HUDEP-2 (cell line): ENCODE measurements around the gene RGL1.

Experiments used
- DNase-seq, 76 experiments: peaks; one replicate each; lab custom pipeline; 2025; ENCODE audit not compliant: unreplicated experiment in 76 of 76; lab: John Stamatoyannopoulos, UW

RGL1 gene

DNA sequence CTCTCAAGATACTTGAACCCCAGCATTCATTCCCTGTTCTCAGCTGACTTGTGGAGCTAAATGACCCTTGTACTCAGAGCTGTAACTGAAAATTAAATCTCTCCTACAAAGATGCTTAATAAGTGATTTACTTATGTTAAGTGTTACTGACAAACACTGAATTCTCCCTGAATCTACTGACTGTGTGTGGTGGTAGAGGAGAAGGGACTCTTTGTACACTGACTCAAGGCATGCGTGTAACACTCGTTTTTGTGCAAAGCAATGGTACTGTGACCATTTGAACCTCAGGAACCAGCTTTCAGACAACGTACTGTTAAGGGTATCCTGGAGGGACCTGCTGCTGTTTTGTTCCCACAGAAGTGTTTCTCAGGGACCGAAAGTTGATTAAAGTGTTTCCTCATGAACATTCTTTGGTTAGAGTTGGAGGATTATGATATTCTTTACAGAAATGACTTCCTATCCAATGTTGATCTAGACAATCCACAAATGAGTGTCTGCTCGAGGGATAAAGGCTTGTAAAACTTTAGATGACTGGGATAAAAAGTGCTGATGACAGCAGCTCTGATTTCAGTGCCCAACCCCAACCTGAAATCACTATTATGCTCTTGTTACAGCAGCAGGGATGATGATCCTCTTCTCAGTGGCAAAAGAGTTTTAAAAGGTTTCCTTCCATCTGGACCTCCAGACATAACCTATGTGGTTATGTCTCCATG is 12.8 kb downstream of the RGL1 start:
- peak in 10 of 76 experiments; percentile 5 to 59 (median 36) for DNase-seq

DNA sequence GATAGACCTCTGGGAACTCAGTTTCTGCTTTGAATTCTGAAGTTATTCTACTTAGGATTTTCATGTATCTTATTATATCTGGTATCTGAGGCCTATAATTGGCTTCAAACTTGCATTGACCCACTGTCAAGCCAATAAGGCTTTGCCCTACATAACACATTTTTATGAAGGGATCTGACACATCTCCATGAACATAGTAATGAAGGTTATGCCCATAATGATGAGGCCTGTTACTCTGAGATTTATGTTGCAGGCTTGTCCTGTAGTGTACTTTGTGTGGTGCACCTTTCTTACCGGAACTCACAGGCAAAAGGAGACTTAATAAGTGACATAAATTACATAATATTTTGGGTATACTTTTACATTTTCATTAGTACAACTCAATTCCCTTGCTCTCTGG is 14.1 kb downstream of the RGL1 start:
- DNase-seq: no peak

DNA sequence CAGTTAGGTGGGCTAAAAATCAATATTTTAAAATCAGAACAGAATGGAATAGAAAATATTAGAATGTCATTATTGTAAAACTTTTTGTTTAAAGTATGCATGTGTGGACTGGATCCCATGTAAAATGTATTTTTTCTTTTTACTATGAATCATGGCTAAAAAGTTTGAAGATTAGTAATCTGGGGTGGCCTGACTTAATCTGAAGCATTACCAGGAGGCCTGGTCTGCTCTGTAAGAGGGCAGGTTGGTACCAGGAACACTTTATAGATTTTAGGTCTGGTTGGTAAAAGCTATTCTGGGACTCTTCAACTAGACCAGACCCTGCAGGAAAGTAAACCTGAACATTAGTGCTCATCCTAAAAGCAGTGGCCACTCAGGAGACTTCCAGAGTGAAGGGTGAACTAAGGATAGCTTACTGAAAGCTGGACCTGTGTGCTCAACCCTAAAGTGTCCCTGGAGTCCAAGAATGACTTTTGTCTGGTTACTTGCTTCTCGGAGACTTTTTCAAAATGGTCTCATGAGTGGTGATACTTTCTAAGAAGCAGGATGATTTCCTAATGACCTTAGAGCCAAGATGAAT is 16.5 kb downstream of the RGL1 start:
- DNase-seq: no peak

DNA sequence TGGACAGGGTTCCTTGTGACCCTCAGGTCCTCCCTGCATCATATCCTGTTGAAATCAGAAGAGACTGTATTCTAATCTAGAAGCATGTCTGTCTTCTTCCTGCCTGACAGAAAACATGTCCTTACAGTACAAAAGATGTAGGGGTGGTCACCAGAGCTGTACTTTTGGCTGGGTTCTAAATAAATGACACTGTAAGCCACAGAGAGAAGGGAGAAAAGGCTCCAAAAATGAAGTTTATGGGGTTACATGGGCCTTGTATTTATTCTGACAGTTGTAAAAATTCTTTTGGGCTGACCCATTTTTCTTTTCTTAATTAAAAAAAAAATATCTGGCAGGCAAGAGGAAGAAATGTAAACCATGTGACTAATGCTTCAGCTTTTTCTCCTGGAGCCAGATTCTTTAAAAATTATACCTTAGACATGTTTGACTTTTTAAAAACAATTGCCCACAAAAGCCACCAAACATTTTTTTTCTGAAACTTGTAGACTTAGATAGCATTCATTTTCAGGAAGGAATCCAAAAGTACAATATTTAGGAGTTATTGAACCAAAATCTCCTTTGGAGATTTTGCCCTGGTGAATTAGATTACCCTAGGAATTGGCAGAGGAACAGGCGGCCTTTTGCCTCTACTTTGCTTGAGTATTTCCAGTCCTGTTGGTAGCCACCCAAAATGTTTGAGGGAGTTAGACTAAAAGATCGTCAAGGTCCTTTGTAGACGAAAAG is 17.1 kb downstream of the RGL1 start:
- DNase-seq: no peak

DNA sequence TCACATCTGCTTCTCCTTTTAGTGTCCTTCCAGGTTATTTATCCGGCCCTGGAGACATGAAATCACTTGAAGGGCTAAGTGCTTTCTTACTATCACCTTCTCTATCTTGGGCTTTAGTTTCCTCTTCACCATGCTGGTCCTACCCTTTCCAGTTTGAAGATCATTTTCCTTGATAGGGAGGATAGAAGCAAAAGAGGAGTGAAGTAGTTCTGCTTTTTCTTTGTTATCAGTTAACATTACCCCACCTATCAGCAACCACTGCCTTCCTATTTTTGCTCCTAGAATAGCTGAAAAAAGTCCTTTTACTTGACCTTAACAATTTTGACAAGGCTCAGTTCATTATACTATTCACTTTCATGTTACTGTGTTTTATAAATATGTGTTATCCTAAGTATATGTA is 19.4 kb downstream of the RGL1 start:
- peak in 1 of 76 experiments; percentile 15 for DNase-seq

DNA sequence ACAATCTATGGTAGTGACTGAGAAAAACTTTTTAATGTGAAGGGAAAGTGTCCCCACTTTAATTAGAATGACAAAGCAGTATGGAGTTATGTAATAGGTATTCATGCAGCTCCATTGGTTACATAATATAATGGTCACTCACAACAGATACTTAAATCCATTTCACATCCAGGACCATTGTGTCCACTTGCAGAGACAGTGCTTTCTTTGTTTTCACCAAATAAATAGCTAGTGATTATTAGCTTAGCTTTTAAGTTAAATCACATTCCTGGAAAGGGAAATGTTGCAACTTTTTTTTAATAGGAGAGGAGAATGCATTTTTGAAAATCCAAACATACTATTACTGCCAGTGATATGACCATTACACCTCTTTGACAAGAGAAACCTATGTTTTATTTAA is 22.9 kb downstream of the RGL1 start:
- no peak for DNase-seq

DNA sequence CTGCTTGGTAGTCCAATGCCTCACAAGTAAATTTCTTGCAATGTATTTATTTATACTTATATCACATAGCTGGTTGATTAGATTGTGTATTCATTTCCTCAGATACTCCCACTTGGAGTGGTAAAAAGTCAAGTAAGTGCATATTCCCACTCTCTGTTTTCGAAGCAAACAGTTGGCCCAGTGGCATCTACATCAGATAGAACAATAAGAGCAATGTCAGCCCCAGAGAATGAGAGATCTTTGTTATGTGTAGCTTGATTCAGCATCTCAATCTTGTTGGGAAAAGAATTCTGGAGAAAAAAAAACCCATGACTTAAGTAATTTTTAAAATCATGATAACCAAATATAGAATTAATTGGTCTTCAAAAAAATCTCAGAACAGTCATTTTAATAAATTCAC is 25.5 kb downstream of the RGL1 start:
- DNase-seq: no peak

DNA sequence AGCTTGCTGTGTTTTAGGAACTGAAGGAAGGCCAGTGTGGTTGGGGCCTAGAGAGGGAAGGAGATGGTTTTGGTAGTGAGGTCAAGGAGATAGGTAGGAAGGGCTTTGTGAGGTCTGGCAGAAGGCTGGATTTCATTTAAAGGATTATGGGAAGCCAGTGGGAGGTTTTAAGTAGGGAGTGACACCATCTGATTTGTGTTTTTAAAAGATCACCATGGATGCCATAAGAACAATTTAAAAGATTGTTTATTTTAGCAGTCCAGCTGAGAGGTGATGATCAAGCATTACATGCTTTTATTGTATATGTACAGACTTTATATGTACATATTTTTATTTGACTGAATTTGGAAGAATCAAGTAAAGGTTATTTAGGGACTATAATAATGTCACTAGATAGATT is 26.4 kb downstream of the RGL1 start:
- DNase-seq: no peak

DNA sequence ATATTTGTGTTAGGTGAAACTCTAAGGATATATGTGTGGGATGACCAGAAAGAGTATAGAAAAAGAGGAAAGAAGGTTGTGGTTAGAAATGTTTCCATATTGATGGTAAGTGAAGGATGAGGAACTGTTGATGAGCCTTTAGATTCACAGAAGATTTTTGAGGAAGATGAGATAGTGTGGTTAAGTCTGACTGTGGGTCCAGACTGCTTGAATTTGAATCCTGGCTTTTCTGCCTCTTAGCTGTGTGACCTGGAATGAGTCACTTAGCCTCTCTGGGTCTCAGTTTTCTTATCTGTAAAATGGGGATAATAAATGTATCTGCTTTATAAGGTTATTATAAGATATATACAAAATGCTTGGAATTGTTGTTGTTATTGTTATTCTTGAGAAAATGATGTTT is 27.5 kb downstream of the RGL1 start:
- DNase-seq: no peak

DNA sequence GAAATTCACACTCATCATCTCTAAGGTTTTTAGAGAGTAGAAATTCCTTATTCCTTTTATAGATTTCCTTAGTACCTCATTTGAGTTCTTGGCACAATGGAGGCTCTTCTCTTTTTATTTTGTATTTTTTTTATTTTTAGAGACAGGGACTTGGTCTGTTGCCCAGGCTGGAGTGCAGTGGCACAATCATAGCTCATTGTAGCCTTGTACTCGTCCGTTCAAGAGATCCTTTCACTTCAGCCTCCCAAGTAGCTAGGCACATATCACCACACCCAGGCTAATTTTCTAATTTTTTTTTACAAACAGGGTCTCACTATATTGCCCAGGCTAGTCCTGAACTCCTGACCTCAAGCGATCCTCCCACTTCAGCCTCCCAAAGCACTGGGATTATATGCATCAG is 29.6 kb downstream of the RGL1 start:
- no peak for DNase-seq

DNA sequence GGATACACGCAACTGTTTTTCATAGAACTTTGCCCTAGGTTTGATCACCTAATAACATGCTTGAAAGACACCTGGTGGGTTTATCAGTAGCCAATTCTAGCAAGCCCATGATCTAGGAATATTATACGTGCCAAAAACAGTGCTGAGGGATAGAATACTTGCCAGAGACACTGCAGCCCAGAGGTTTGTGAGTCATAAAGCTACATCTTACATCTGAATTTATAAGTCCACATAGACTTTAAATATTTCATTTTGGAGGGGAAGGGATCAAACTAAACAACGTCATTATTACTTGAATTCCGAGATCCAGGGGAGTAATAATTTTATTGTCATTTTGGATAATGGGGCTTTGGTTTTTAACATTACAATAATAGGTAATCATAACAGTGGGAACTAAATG is 31.7 kb downstream of the RGL1 start:
- DNase-seq: no peak

DNA sequence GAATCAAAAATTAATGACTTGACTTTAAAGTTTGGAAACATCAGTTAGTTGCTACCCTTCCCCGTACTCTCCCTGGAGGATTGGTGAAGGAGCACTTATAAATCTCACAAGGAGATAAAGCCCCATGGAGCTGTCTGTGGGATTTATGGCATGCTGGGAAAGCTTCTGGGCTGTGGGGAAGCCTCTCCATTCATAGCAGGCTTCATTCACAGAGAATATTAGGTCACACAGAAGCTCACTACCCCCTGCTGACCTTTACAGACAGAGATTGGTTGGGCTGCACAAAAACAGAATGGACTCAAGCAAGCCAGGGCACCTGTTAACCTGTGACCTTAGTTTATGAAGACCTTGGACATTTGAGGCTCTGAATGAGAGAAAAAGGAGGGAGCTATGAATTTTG is 32.1 kb downstream of the RGL1 start:
- DNase-seq: no peak

DNA sequence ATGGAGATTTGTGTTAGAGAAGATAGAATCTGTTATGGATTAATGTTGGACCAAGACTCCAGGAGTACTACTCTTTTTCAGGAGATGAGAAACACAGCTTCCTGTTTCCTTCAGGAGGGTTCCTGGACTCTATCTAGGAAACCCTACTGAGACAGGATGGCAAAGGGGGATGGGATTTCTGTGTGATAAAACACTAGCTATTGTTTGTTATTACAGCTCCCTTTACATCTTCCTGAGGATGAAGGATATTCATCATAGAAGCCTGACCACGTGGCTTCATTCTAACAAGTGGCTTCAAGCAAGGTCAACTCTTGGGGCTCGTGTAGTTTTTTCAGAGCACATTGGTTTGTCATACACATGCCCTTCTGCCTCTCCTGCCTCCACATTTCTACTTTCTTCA is 33.3 kb downstream of the RGL1 start:
- no peak for DNase-seq

DNA sequence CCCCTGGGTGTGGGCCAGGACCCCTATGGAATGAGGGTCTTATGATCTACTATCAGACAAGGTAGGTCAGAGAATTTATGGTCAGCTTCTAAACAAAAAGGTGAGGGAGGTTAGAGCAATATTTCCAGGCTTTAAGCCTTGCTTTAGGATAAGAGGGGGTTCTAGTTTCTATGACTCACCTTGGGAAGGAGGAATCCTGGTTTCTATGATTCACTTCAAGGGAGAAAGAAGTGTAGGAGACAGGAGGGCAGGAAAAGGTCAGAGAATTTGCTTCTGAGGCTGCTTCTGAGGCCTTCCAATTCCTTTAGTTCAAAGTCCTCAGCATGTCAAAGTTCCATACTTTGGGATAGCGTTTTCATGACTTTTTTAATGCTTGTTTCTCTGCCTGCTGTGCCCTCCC is 35.2 kb downstream of the RGL1 start:
- no peak for DNase-seq

DNA sequence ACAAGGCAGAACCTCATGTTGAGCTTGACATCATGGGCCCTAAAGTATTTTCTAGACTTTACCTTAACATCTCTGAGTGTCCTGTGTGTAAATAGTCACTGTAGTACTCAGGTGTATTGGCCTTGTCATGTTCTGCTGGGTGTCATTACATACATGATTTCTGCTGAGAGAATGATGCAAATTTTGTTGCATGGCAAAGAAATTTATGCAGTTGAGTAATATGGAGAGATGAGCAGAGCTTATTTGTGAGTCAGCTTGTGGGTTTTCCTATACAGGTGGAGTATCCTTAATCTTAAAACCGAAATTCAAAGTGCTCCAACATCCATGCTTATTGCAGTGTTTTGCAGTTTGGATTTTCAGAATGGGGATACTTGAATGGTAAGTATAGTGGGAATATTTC is 36.6 kb downstream of the RGL1 start:
- no peak for DNase-seq

DNA sequence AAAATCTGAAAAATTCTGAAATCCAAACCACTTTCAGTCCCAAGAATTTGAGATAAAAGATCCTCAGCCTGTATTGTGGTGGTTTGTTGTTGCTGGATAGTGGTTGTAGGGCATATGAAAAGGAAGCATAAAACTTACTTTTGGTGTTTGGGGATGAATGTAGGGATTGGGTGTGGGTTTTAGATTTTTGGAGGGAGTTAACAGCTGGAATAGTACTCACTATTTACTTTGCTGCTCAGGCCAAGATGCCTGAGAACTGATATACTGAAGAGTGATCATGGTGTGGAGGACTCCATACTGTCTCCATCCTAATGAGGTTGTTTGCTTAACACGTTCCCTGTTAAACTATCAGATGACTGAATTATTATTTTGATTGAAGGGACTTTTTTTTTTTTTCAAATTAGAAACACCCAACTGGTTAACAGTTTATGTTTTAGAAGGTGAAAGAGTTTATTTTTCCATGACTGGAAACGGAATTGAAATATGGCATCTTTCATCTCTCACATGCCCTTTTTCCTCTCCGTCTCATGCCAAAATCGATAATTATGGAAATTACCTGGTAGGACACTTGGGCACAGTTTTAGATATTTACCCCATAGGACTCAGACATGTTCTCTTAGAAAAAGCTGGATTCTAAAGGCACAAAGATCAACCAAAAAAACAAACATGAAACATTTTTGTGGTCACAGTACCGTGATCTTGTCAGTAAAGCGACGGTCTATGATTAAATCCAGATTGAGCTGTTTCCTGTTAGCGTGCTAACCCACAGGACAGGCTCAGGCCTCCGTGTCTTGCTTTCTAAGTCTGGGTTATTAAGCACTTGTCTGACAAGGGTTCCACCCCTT is 37.3 kb downstream of the RGL1 start:
- no peak for DNase-seq

DNA sequence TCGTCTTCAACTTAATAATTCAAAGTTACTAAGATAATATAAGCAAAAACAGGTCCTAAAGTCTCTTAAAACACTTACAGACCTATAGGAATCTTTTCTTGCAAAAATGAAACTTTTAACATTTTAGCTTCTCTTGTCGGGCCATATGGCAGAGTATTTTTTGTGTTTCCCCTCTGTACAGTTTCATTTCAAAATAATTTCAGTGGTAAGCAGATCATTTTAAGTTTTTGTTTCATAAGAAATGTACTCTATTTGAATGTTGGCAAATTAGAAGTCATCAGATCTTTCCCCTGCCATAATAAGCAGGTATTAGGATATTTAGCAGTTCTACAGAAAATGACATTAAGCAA is 37.9 kb downstream of the RGL1 start:
- DNase-seq: no peak

DNA sequence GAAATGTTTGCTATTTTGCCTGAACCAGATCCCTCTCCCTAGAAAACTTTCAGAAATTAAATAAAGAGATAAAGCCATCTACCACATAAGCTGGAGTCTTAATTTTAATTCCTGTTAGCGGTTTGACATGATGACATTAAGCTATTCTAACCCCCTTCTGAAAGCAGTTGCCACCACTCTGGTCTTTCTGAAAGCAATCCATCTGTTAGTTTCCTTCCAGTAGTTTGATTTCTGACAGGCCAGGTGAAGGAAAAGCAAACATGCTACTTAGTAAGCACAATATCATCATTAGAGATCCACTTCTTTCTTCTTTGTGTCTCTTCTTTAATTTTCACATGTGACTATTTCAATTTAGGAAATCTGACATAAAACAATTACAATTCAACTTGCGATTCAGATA is 39.9 kb downstream of the RGL1 start:
- DNase-seq: no peak

DNA sequence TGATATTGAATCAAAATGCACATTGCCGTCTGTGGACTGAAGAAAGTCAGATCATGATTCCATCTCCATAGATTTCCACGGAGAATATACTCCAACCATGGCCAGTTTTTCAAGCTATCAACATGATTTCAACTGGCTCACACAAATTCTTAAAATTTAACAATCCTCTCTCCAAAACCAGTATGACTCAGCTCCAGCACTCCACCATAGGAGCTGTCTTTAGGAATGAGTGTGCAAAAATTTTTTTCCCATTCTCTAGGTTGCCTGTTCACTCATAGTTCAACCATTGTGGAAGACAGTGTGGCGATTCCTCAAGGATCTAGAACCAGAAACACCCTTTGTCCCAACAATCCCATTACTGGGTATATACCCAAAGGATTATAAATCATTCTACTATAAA is 40.8 kb downstream of the RGL1 start:
- no peak for DNase-seq

DNA sequence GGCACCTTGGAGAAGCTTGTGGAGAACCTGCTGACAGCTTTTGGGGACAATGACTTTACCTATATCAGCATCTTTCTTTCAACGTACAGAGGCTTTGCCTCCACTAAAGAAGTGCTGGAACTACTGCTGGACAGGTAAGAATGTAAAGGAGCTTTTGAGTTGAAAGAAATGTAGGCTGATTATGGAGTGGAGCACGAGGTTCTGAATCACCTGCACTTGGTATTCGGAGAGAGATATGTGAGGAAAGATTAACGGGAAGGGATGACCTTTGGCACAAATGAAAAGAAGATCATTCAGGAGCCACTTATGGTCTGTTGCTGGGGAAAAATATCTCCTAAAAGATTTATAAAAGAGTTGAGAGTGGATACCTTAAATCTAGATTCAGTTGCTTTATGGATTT is 42.7 kb downstream of the RGL1 start:
- no peak for DNase-seq

DNA sequence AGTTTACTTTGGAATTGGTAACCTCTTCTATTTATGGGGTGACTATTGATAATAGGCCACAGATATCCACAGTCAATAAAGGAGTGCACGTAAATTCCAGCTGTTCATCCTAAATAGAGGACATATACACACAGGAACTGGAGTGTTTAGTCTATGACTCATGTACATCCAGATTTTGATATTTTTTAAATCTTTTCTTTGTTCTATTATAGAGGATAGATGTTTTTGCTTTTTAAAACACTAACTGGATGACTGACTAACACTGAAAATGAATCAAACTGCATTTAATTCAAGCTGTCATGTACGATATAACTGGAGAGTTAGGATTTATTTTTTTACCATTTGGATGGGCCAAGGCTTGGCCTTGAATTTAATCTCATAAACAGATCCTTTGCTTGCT is 45.9 kb downstream of the RGL1 start:
- no peak for DNase-seq
